CD14-positive monocyte (primary cell): ENCODE measurements around the gene MRPL36. TPM values are rescaled to one million over a fixed set of nuclear protein-coding genes. Genes with fewer than 3 reads are reported as not detected.

ENCODE experiments used
- DNase-seq, 3 donors: peaks; one replicate each; pipeline ENCODE4 v3.0.0-alpha.2; 2011 to 2022
- H2AFZ ChIP-seq: 2 replicates; pipeline ENCODE4 v1.6.0; 2012; ENCODE audit warnings: mild to moderate bottlenecking, low read depth, low read length, inconsistent platforms; ENCODE audit not compliant: insufficient read depth, poor library complexity, severe bottlenecking
- H3K27ac ChIP-seq, 2 donors: 1 replicate in 1 of 2; 2 replicates in 1 of 2; pipeline ENCODE4 v1.5.1; 2012 to 2013; ENCODE audit warnings: low read length in 2 of 2, control low read depth in 1 of 2, inconsistent platforms in 1 of 2, low read depth in 1 of 2, mild to moderate bottlenecking in 1 of 2
- H3K27me3 ChIP-seq, 2 donors: one replicate each; pipeline versions ENCODE4 v1.6.0 to v1.6.1; 2011 to 2013; ENCODE audit warnings: low read length in 2 of 2; ENCODE audit not compliant: control insufficient read depth in 2 of 2, insufficient read depth in 2 of 2
- H3K36me3 ChIP-seq, 2 donors: replicated peaks in 1 of 2; 1 replicate in 1 of 2; 2 replicates in 1 of 2; pipeline versions ENCODE4 v1.5.1 to v1.6.1; 2012 to 2013; ENCODE audit warnings: low read length in 2 of 2, control low read depth in 1 of 2, inconsistent platforms in 1 of 2, mild to moderate bottlenecking in 1 of 2; ENCODE audit not compliant: insufficient read depth in 2 of 2, control insufficient read depth in 1 of 2
- H3K4me1 ChIP-seq, 2 donors: 1 replicate in 1 of 2; 2 replicates in 1 of 2; pipeline versions ENCODE4 v1.5.1 to v1.6.1; 2012 to 2013; ENCODE audit warnings: low read length in 2 of 2, control low read depth in 1 of 2, inconsistent platforms in 1 of 2, mild to moderate bottlenecking in 1 of 2, moderate library complexity in 1 of 2; ENCODE audit not compliant: insufficient read depth in 2 of 2, control insufficient read depth in 1 of 2
- H3K4me2 ChIP-seq: replicated peaks from 2 replicates; pipeline ENCODE3; 2012; ENCODE audit warnings: low read length, moderate library complexity, mild to moderate bottlenecking; ENCODE audit not compliant: poor library complexity, severe bottlenecking; ENCODE audit errors: extremely low read depth
- H3K4me3 ChIP-seq, 3 experiments: fragments of 200-600 bp in 1 of 3; sonication (generic) in 1 of 3; replicated peaks in 1 of 3; 1 replicate in 2 of 3; 2 replicates in 1 of 3; pipeline ENCODE4 v1.5.1; 2011 to 2013; ENCODE audit warnings: low read length in 3 of 3, mild to moderate bottlenecking in 3 of 3, control low read depth in 2 of 3, low read depth in 2 of 3, inconsistent platforms in 1 of 3, moderate library complexity in 1 of 3
- H3K79me2 ChIP-seq: 2 replicates; pipeline ENCODE4 v1.6.0; 2012; ENCODE audit warnings: mild to moderate bottlenecking, control low read depth, inconsistent platforms, low read length, moderate library complexity; ENCODE audit not compliant: insufficient read depth
- H3K9ac ChIP-seq: 2 replicates; pipeline ENCODE4 v1.6.0; 2017; ENCODE audit warnings: low read length, mild to moderate bottlenecking; ENCODE audit not compliant: insufficient read depth, poor library complexity, severe bottlenecking
- H3K9me3 ChIP-seq, 2 donors: replicated peaks in 1 of 2; 1 replicate in 1 of 2; 2 replicates in 1 of 2; pipeline versions ENCODE4 v1.5.1 to v1.6.1; 2012 to 2013; ENCODE audit warnings: low read length in 2 of 2, control low read depth in 1 of 2; ENCODE audit not compliant: control insufficient read depth in 1 of 2, insufficient read depth in 1 of 2
- H4K20me1 ChIP-seq: 2 replicates; pipeline ENCODE4 v1.6.0; 2012; ENCODE audit warnings: mild to moderate bottlenecking, low read length, control low read depth, moderate library complexity; ENCODE audit not compliant: insufficient read depth
- H3K27ac Mint-ChIP-seq, 7 donors: one replicate each; pipeline ENCODE4 v1.8.0; 2020; ENCODE audit warnings: mild to moderate bottlenecking in 7 of 7, mixed read lengths in 7 of 7, moderate library complexity in 6 of 7, inconsistent platforms in 2 of 7
- H3K27me3 Mint-ChIP-seq, 3 donors: one replicate each; pipeline ENCODE4 v1.8.0; 2021 to 2022; ENCODE audit warnings: low read depth in 3 of 3, mild to moderate bottlenecking in 3 of 3, mixed read lengths in 3 of 3, moderate library complexity in 3 of 3, inconsistent platforms in 1 of 3
- H3K36me3 Mint-ChIP-seq, 2 donors: one replicate each; pipeline ENCODE4 v1.8.0; 2020; ENCODE audit warnings: mixed read lengths in 2 of 2, inconsistent platforms in 1 of 2, mild to moderate bottlenecking in 1 of 2
- H3K4me1 Mint-ChIP-seq: one replicate; pipeline ENCODE4 v1.8.0; 2020; ENCODE audit warnings: mild to moderate bottlenecking, mixed read lengths
- H3K4me3 Mint-ChIP-seq, 2 donors: one replicate each; pipeline ENCODE4 v1.8.0; 2020; ENCODE audit warnings: mild to moderate bottlenecking in 2 of 2, mixed read lengths in 2 of 2, moderate library complexity in 1 of 2
- H3K9me3 Mint-ChIP-seq, 7 donors: one replicate each; pipeline ENCODE4 v1.8.0; 2020 to 2022; ENCODE audit warnings: mixed read lengths in 7 of 7, mild to moderate bottlenecking in 6 of 7, moderate library complexity in 6 of 7, inconsistent platforms in 2 of 7
- CTCF ChIP-seq: fragments of 200-600 bp; IDR thresholded peaks from one replicate; pipeline ENCODE4 v1.8.0; 2022; ENCODE audit warnings: antibody characterized with exemption, mild to moderate bottlenecking
- WGBS: methylation state at CpG from one replicate; pipeline ENCODE4 v1.1.5; 2013; ENCODE audit warnings: missing lambda C conversion rate; ENCODE audit not compliant: insufficient coverage; 5-methylcytosine and 5-hydroxymethylcytosine counted together
- intact Hi-C, 2 donors: fragments of 100-400 bp; cut with micrococcal nuclease; formaldehyde crosslinking; loops; one replicate each; pipeline versions ENCODE4 v1.15.0 to v1.15.1; 2023
- polyA plus RNA-seq, 3 donors: library from polyadenylated mRNA; depleted of rRNA in 1 of 3; unstranded in 2 of 3; stranded (reverse) in 1 of 3; fragments of 300-500 nt in 2 of 3; fragments of >200 nt in 1 of 3; fragmentation: Illumina TruSeq in 2 of 3; gene quantifications; 1 replicate in 2 of 3; 2 replicates in 1 of 3; pipeline ENCODE4 v1.2.3, GENCODE V29; 2012 to 2021

The MRPL36 gene
- polyA plus RNA-seq, 3 donors: 17.9 to 81.7 (median 65.9) TPM

GRCh38 chr5:1797855-1798254, 1.8 kb downstream of the MRPL36 start:
- no peak overlapping the region for H2AFZ ChIP-seq
- no peaks in the 10 kb centered on the region for H3K27me3 ChIP-seq
- H3K36me3 ChIP-seq: peaks cover 14 to 29% of the 10 kb centered on the region in 2 donors
- peak overlapping the region in 1 of 7 donors; percentile 32 for H3K27ac Mint-ChIP-seq
- intact Hi-C loops: loop anchor here (10.0 kb wide), 3 partner anchors 443 to 1183 kb away; partner anchors contain the start of genes CEP72 (in 1 of the 2) and CLPTM1L (in 1 of the 2)
- H3K4me1 ChIP-seq: peaks cover 18 to 33% of the 10 kb centered on the region in 2 donors
- peaks cover 36% of the 10 kb centered on the region for H3K79me2 ChIP-seq
- whole genome bisulfite sequencing: 93% methylated on average over 8 of the region's 11 CpGs
- DNase-seq: no peak
- peaks cover 0 to 2% (median 0%) of the 10 kb centered on the region in 7 donors for H3K9me3 Mint-ChIP-seq
- no peak for TF ChIP-seq CTCF
- no peak overlapping the region for H3K4me3 Mint-ChIP-seq
- no peak overlapping the region for H3K4me3 ChIP-seq
- peaks cover 0 to 3% (median 2%) of the 10 kb centered on the region in 3 donors for H3K27me3 Mint-ChIP-seq
- H3K27ac ChIP-seq: no peak overlapping the region
- H3K4me1 Mint-ChIP-seq: peaks cover 41% of the 10 kb centered on the region
- no peaks in the 10 kb centered on the region for H3K9me3 ChIP-seq
- no peak overlapping the region for H3K9ac ChIP-seq
- no peaks in the 10 kb centered on the region for H4K20me1 ChIP-seq
- no peak overlapping the region for H3K4me2 ChIP-seq
- H3K36me3 Mint-ChIP-seq: peaks cover 25 to 26% of the 10 kb centered on the region in 2 donors

GRCh38 chr5:1797103-1797800, 2.4 kb downstream of the MRPL36 start:
- Histone ChIP-seq H4K20me1 (no peaks in the 10 kb centered on the region), H3K4me3 (no peak overlapping the region), H3K4me2 (no peak overlapping the region), H3K79me2 (peaks cover 30% of the 10 kb centered on the region), H3K4me1 (peaks cover 18 to 33% of the 10 kb centered on the region in 2 donors), H3K36me3 (peaks cover 12 to 26% of the 10 kb centered on the region in 2 donors), H3K9ac (no peak overlapping the region), H3K27ac (no peak overlapping the region), H3K27me3 (no peaks in the 10 kb centered on the region), H3K9me3 (no peaks in the 10 kb centered on the region), H2AFZ (no peak overlapping the region)
- peak overlapping the region in 1 of 7 donors; percentile 72 for H3K27ac Mint-ChIP-seq
- peaks cover 24 to 25% of the 10 kb centered on the region in 2 donors for H3K36me3 Mint-ChIP-seq
- 99% methylated on average over 8 of the region's 18 CpGs for WGBS
- intact Hi-C loops: loop anchor here (10.0 kb wide), 3 partner anchors 442 to 1182 kb away; partner anchors contain the start of genes CEP72 (in 1 of the 2) and CLPTM1L (in 1 of the 2)
- no peak overlapping the region for H3K4me3 Mint-ChIP-seq
- no peak for DNase-seq
- H3K27me3 Mint-ChIP-seq: peaks cover 0 to 5% (median 2%) of the 10 kb centered on the region in 3 donors
- H3K9me3 Mint-ChIP-seq: peaks cover 0 to 2% (median 0%) of the 10 kb centered on the region in 7 donors
- no peak for TF ChIP-seq CTCF
- peaks cover 42% of the 10 kb centered on the region for H3K4me1 Mint-ChIP-seq
